Measurements from ENCODE around the gene MRPL49. TPM values are rescaled to one million over a fixed set of nuclear protein-coding genes. Genes with fewer than 3 reads are reported as not detected.

MRPL49 gene
- total RNA-seq, 1 donor from 2014 or later, result 50.6 TPM

GRCh38 chr11:65102142-65103095, 19.7 kb upstream of the MRPL49 start:
- DNase-seq (ENCODE audit: low read depth in 2 of 2), result peak in 1 of 2 donors; percentile 65

DNA sequence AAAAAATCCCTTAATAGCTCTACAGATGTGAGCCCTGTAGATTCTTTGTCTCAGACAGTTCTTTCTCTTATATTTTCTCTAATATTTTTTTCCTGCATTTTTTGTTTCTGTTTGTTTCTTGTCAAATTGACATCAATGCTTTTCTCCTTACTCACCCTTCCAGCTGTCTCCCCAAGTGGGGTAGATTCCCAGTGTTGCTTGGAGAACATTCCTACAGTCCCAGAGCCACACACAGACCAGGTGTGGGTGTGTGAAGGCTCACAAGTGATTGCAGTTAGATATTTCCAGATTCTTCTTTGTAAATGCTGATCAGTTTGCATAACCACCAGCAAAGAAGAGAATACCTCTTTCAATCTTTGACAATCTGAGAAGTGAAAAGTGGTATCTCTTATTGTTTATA, 18.6 kb upstream of the MRPL49 start:
- no peak for DNase-seq (ENCODE audit: low read depth in 2 of 2)

DNA sequence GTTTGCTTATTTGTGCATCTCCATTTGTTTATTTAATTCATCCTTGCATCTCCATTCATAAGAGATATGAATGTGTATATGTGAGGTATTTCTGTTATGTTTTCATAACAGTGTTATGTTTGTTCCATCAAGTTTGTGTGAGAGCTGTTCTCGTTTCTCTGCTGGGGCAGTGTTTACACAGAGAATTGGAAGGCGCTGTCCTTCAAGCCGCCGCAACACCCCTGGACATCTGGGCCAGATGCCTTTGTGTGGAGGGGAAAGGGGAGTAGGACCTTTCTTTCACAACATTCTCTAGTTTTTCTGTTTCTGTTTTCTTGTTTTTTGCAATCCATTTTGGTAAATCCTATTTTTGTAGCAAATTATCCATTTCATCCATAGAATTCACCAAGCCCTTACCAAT, 17.5 kb upstream of the MRPL49 start:
- DNase-seq (ENCODE audit: low read depth in 2 of 2), result no peak

GRCh38 chr11:65107078-65107477, 15.0 kb upstream of the MRPL49 start:
- no peak for DNase-seq (ENCODE audit: low read depth in 2 of 2)

DNA sequence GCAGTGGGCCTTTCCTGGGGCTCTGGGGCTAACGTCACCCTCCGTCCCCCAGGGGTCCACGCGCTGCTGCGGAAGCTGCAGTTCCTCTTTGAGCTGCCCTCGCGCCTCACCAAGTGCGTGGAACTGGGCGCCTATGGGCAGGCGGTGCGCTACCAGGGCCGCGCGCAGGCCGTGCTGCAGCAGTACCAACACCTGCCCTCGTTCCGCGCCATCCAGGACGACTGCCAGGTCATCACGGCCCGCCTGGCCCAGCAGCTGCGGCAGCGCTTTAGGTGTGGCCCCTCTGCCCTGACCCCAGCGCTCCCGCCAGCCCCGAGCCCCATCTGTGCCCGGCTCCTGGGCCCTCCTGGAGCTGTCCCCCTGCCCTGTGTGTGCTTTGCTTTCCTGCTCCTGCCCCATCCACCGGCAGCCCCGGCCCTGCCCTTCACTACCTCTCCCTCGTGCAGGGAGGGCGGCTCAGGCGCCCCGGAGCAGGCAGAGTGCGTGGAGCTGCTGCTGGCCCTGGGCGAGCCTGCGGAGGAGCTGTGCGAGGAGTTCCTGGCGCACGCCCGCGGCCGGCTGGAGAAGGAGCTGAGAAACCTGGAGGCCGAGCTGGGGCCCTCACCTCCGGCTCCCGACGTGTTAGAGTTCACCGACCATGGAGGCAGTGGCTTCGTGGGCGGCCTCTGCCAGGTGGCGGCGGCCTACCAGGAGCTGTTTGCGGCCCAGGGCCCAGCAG, 14.2 kb upstream of the MRPL49 start:
- DNase-seq (ENCODE audit: low read depth in 2 of 2), result no peak

- no peak for DNase-seq (ENCODE audit: low read depth in 2 of 2)
Measured at GRCh38 chr11:65108469-65109123, 13.5 kb upstream of the MRPL49 start.

GRCh38 chr11:65109231-65110198, 12.6 kb upstream of the MRPL49 start:
- DNase-seq (ENCODE audit: low read depth in 2 of 2), result no peak

DNA sequence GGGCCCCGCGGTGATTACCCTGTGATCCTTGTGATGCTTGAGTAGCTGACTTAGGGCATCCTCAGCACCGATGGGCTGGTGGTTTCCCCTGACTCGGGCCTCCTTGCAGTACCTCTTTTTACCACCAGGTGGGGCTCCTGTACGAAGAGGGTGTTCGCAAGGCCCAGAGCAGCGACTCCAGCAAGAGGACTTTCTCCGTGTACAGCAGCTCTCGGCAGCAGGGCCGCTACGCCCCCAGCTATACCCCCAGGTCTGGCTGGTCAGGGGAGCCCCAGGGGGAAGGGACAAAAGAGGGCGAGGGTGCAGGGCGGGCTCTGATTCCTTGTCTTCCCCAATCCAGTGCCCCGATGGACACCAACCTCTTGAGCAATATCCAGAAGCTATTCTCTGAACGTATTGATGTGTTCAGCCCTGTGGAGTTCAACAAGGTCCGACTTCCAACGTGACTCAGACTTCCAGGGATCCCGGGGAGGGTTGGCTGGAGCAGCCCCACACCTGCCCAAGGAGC, 11.7 kb upstream of the MRPL49 start:
- peak; percentile 41 to 77 for DNase-seq (ENCODE audit: low read depth in 2 of 2)

GRCh38 chr11:65111159-65111743, 10.9 kb upstream of the MRPL49 start:
- no peak for DNase-seq (ENCODE audit: low read depth in 2 of 2)

DNA sequence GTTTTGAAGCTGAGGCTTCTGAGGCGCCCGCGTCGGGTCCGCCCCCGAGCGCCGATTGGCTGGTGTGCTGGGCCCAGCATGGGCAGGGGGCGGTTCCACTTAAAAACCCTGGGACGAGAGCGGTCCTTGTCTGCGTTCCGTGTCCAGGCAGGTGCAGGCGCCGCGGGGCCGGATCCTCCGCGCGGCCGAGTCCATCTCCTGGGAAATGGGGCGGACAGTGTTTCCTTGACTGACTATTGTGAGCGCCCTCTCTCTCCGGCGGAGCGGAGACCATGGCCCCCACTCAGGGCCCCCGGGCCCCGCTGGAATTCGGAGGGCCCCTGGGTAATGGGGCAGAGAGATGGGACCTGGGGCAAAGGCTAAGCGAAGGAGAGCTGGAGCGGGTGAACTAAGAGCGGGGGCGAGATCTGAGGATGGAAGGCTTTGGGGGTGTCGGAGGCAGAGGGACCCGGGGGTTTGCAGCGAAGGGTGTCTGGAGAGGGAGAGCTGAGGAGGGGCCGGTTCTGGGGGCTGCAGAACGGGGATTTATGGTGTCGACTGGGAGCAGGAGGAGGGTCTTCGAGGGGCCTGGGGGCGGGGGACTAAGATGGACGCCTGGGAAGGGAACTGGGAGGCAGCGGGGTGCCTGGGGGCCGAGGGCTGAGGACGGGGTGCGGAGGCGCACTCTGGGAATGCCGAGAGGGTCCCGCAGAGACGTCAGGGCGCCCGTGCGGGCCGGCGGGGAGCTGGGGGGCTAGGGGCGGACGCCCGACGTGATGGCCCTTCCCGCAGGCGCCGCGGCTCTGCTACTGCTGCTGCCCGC, 10.2 kb upstream of the MRPL49 start, which contains the start of gene TM7SF2:
Gene TM7SF2 (plus strand): TSS at position 129 of the 802 bp plus-strand sequence. CDS start 144 bp downstream, at position 273.
- DNase-seq (ENCODE audit: low read depth in 2 of 2), result peak; percentile 75 to 93

DNA sequence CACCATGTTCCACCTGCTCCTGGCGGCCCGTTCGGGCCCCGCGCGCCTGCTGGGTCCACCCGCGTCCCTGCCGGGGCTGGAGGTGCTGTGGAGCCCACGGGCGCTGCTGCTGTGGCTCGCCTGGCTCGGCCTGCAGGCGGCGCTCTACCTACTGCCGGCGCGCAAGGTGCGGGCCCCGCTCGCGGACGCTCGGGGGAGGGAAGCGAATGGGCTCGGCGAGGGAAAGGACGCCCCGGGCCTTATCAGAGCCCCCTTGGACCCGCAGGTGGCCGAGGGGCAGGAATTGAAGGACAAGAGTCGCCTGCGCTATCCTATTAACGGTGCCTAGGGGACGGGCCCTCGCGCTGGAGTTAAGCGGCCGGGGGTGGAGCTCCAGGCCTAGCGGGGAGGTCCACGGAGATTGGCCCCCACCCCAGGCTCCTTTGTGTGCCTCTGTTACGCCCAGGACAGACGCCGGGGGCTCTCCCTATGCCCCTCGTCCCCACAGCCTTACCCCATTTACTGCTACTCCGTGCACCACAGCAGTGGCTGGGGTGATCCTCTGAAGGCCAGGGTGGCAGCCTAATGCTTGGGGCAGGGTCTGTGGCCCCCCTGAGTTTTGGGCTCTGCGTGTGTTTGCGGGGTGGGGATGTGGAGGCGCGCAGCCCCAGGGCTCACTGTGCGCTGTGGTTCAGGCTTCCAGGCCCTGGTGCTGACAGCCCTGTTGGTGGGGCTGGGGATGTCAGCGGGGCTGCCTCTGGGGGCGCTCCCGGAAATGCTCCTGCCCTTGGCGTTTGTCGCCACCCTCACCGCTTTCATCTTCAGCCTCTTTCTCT, 9.4 kb upstream of the MRPL49 start:
- peak in 1 of 2 donors; percentile 56 for DNase-seq (ENCODE audit: low read depth in 2 of 2)

DNA sequence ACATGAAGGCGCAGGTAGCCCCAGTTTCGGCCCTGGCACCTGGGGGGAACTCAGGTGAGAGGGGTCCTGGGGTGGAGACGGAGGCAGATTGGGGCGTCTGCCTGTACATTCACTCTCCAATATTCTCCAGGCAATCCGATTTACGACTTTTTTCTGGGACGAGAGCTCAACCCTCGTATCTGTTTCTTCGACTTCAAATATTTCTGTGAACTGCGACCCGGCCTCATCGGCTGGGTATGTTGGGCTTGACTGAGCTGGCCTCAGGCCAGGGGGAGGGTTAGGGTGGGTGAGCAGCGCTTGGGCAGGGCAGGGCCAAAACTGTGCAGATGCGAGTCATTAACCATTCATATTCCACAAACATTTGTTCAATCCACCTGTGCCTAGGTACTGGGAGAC, 8.8 kb upstream of the MRPL49 start:
- DNase-seq (ENCODE audit: low read depth in 2 of 2), result no peak

DNA sequence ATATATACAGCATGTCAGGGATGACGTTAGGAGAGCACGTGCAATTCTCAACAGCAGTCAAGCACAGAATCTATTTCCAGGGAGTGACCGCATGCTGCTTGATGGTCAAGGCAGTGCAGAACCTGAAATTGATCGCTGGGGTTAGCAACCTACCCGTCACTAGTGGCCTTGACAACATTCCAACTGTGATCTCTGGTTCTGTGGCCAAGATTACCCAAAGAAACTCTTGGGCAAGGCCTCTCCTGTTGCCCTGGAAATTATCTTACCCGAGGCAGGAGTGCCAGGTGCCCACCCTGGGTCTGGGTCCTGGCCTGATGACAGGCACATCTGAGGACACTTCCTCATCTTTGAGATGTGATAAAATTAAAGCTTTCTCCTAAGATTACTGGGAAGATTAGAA, 8.3 kb upstream of the MRPL49 start:
- no peak for DNase-seq (ENCODE audit: low read depth in 2 of 2)

DNA sequence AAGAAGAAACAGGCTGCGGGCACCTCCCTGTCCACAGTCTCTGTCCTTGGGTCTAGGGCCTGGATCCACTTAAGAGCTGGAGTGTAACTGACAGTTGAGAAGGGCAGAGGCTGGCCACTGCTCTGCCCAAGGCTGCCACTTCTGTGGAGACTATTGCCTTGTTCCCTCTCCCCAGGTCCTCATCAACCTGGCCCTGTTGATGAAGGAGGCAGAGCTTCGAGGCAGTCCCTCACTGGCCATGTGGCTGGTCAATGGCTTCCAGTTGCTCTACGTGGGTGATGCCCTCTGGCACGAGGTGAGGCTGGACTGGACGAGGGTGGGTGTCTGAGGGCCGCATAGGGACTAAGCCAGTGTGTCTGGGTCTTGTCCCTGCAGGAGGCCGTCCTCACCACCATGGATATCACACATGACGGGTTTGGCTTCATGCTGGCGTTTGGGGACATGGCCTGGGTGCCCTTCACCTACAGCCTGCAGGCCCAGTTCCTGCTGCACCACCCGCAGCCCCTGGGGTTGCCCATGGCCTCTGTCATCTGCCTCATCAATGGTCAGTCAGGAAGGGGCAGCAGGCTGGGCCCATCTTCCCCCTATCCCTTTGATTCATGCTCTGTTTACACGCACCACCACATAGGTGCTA, 7.5 kb upstream of the MRPL49 start:
- DNase-seq (ENCODE audit: low read depth in 2 of 2), result no peak

- DNase-seq (ENCODE audit: low read depth in 2 of 2), result no peak
Measured at GRCh38 chr11:65115361-65116082, 6.6 kb upstream of the MRPL49 start.

DNA sequence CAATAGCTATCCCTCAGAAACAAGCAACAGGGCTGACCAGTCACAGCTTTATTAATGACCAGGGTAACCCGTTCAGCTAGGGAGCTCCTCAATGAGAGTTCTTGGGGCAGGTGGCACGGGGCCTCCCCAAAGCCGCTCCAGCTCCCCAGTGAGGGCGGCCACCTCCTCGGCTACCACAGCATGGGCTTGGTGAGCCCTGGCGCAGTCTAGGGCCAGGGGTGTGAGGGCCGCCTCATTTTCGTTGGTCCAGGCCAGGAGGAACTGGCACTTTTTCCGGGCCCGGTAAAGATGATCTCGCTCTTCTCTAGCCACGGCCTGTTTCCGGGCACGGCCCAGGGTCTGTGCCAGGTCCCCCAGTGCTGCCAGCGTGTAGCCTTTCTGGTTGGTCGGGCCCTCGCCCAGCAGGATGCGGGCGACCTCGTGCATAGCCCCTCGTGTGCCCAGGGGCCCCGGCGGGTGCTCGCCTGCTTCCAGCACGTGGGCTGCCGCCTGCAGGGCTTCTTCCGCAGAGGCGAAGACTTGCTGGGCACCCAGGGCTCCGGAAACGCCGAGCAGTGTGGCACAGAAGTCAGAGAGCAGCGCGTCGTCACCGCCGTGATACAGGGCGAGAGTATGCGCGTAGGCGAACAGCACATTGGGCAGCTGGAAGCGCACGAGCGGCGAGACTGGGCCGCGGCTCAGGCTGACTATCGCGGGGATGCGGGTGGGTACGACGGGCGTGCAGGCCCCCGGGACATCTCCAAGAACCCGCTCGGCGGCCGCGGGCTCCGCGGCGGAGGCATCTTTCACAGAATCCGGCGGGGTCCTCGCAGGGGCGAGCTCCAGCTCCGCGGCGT, 5.5 kb upstream of the MRPL49 start:
- peak in 1 of 2 donors; percentile 52 for DNase-seq (ENCODE audit: low read depth in 2 of 2)
